ENCODE measurements around the gene IGSF8.

GRCh38 chr1:160130486-160130885 lies 32.1 kb upstream of the IGSF8 start:
- TF ChIP-seq CTCF (IDR thresholded peaks at IDR 0.05) (no peak), POLR2A (IDR thresholded peaks at IDR 0.05) (no peak)
